Kidney (tissue), 14 donors: Measurements from ENCODE around the gene DSCAML1. TPM values are rescaled to one million over a fixed set of nuclear protein-coding genes. Genes with fewer than 3 reads are reported as not detected.

Experiments used
- DNase-seq, 5 donors: peaks; one replicate each; pipeline ENCODE4 v3.0.0-alpha.2; 2013 to 2020
- FAIRE-seq: peaks from 2 replicates; lab custom pipeline; 2012; peaks lifted over from hg19 to GRCh38; lab: Jason Lieb, UNC
- H3K27ac ChIP-seq, 2 donors: one replicate each; pipeline ENCODE4 v1.7.0; 2013; ENCODE audit warnings: low read depth in 2 of 2, low read length in 2 of 2, inconsistent platforms in 1 of 2
- H3K27me3 ChIP-seq: one replicate; pipeline ENCODE4 v1.7.1; 2013; ENCODE audit warnings: low read length, inconsistent platforms; ENCODE audit not compliant: control insufficient read depth, insufficient read depth
- H3K36me3 ChIP-seq, 3 donors: one replicate each; pipeline versions ENCODE4 v1.7.0 to v1.7.1; 2013; ENCODE audit warnings: low read length in 3 of 3, control low read depth in 1 of 3, inconsistent platforms in 1 of 3; ENCODE audit not compliant: insufficient read depth in 3 of 3, control insufficient read depth in 2 of 3
- H3K4me1 ChIP-seq, 3 donors: one replicate each; pipeline versions ENCODE4 v1.7.0 to v1.7.1; 2013; ENCODE audit warnings: low read length in 3 of 3, inconsistent platforms in 1 of 3, low read depth in 1 of 3; ENCODE audit not compliant: control insufficient read depth in 2 of 3, insufficient read depth in 2 of 3
- H3K4me3 ChIP-seq, 3 donors: one replicate each; pipeline versions ENCODE4 v1.7.0 to v1.8.1; 2013; ENCODE audit warnings: low read length in 3 of 3, control low read depth in 1 of 3, inconsistent platforms in 1 of 3
- H3K9ac ChIP-seq, 3 donors: one replicate each; pipeline versions ENCODE4 v1.7.0 to v1.7.1; 2013; ENCODE audit warnings: low read length in 3 of 3, control low read depth in 1 of 3, inconsistent platforms in 1 of 3
- H3K9me3 ChIP-seq, 3 donors: one replicate each; pipeline versions ENCODE4 v1.7.0 to v1.7.1; 2013; ENCODE audit warnings: low read length in 3 of 3, control low read depth in 1 of 3, inconsistent platforms in 1 of 3; ENCODE audit not compliant: control insufficient read depth in 2 of 3, insufficient read depth in 1 of 3
- CTCF ChIP-seq: IDR thresholded peaks from 3 replicates; pipeline ENCODE4 v1.5.1; 2012; ENCODE audit warnings: mild to moderate bottlenecking, moderate library complexity, borderline replicate concordance; ENCODE audit not compliant: insufficient read depth; ENCODE audit errors: extremely low read depth
- intact Hi-C: fragments of 100-400 bp; cut with DNase I; formaldehyde crosslinking; loops from one replicate; pipeline ENCODE4 v1.11.1; 2022
- polyA plus RNA-seq: library from polyadenylated mRNA; stranded (reverse); fragments of 350-450 nt; fragmentation: Illumina TruSeq; extraction: RNeasy Lipid Tissue Mini Kit (QIAGEN cat#74804); gene quantifications from one replicate; pipeline ENCODE4 v1.2.3, GENCODE V29; 2014; ENCODE audit warnings: low read depth, low replicate concordance; ENCODE audit not compliant: insufficient read depth
- total RNA-seq: library from RNA; stranded (reverse); fragmentation: NEBNext Ultra II Directional; extraction: Animal tissue kit (Norgen Biotek cat#: 25700); gene quantifications from one replicate; pipeline ENCODE4 v1.2.1, GENCODE V29; 2021
- donor health status: control.
- donor health status: control.
- donor health status: control.
- donor health status: control.
- donor health status: control.
- donor health status: DM: yes; HTN: yes; CAD: no.
- donor health status: Normal renal cell carcinoma (clear cell type).

The DSCAML1 gene
- total and polyA plus RNA-seq, 2 donors from 2014 or later: 0.95 to 17.3 TPM

GRCh38 chr11:117433717-117434116 is 363.3 kb downstream of the DSCAML1 start:
- H3K4me1 ChIP-seq: no peaks in the 10 kb centered on the region
- peaks cover 0 to 25% (median 0%) of the 10 kb centered on the region in 3 donors for H3K36me3 ChIP-seq
- no peak overlapping the region for H3K4me3 ChIP-seq
- no peak overlapping the region for H3K27ac ChIP-seq
- no peaks in the 10 kb centered on the region for H3K27me3 ChIP-seq
- H3K9ac ChIP-seq: no peak overlapping the region
- TF ChIP-seq CTCF: no peak
- intact Hi-C loops: no loop called here
- DNase-seq (no peak), FAIRE-seq (no peak)
- H3K9me3 ChIP-seq: no peaks in the 10 kb centered on the region

GRCh38 chr11:117431436-117431835 is 365.6 kb downstream of the DSCAML1 start:
- intact Hi-C loops: no loop called here
- H3K4me1 ChIP-seq: no peaks in the 10 kb centered on the region
- no peak overlapping the region for H3K9ac ChIP-seq
- H3K9me3 ChIP-seq: no peaks in the 10 kb centered on the region
- DNase-seq: peak in 1 of 5 donors; percentile 39
- no peak overlapping the region for H3K4me3 ChIP-seq
- H3K27me3 ChIP-seq: no peaks in the 10 kb centered on the region
- peaks cover 0 to 25% (median 0%) of the 10 kb centered on the region in 3 donors for H3K36me3 ChIP-seq
- TF ChIP-seq CTCF: no peak
- no peak for FAIRE-seq
- no peak overlapping the region for H3K27ac ChIP-seq

- Histone ChIP-seq H3K4me3 (no peak overlapping the region), H3K9ac (no peak overlapping the region), H3K4me1 (no peaks in the 10 kb centered on the region), H3K27me3 (no peaks in the 10 kb centered on the region), H3K27ac (no peak overlapping the region), H3K36me3 (peaks cover 0 to 25% (median 0%) of the 10 kb centered on the region in 3 donors), H3K9me3 (no peaks in the 10 kb centered on the region)
- FAIRE-seq (no peak), DNase-seq (peak in 1 of 5 donors; percentile 37)
- no peak for TF ChIP-seq CTCF
- intact Hi-C loops: no loop called here
Observed at GRCh38 chr11:117430293-117430955, 366.6 kb downstream of the DSCAML1 start.
